NB4 (cell line): Measurements from ENCODE around the gene ARHGAP22.

Source experiments
- DNase-seq: peaks from one replicate; pipeline ENCODE4 v3.0.0; 2010; ENCODE audit warnings: low read depth
- H3K4me3 ChIP-seq: one replicate; pipeline ENCODE4 v1.5.1; 2011; ENCODE audit warnings: mild to moderate bottlenecking, low read depth, low read length, moderate library complexity
- MAX ChIP-seq: IDR thresholded peaks from 2 replicates; pipeline ENCODE4 v1.6.1; 2011; ENCODE audit warnings: low read depth, low read length
- MYC ChIP-seq: IDR thresholded peaks from 2 replicates; pipeline ENCODE4 v1.6.1; 2011; ENCODE audit warnings: low read depth, low read length
- POLR2A ChIP-seq: IDR thresholded peaks from 2 replicates; pipeline ENCODE4 v1.6.1; 2011; ENCODE audit warnings: mild to moderate bottlenecking; ENCODE audit not compliant: insufficient read length; ENCODE audit errors: extremely low read depth
- TF ChIP-seq, protein P1 (sequence below): IDR thresholded peaks from one replicate; pipeline ENCODE4 v1.5.1; 2012; ENCODE audit warnings: low read depth, low read length

Gene ARHGAP22

GRCh38 chr10:48418189-48418788 lies 186.6 kb downstream of the ARHGAP22 start:
- no peak overlapping the region for H3K4me3 ChIP-seq
- no peak for TF ChIP-seq MYC
- TF ChIP-seq, protein P1, sequence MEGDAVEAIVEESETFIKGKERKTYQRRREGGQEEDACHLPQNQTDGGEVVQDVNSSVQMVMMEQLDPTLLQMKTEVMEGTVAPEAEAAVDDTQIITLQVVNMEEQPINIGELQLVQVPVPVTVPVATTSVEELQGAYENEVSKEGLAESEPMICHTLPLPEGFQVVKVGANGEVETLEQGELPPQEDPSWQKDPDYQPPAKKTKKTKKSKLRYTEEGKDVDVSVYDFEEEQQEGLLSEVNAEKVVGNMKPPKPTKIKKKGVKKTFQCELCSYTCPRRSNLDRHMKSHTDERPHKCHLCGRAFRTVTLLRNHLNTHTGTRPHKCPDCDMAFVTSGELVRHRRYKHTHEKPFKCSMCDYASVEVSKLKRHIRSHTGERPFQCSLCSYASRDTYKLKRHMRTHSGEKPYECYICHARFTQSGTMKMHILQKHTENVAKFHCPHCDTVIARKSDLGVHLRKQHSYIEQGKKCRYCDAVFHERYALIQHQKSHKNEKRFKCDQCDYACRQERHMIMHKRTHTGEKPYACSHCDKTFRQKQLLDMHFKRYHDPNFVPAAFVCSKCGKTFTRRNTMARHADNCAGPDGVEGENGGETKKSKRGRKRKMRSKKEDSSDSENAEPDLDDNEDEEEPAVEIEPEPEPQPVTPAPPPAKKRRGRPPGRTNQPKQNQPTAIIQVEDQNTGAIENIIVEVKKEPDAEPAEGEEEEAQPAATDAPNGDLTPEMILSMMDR: no peak
- no peak for TF ChIP-seq MAX
- TF ChIP-seq POLR2A: no peak
- no peak for DNase-seq

DNA sequence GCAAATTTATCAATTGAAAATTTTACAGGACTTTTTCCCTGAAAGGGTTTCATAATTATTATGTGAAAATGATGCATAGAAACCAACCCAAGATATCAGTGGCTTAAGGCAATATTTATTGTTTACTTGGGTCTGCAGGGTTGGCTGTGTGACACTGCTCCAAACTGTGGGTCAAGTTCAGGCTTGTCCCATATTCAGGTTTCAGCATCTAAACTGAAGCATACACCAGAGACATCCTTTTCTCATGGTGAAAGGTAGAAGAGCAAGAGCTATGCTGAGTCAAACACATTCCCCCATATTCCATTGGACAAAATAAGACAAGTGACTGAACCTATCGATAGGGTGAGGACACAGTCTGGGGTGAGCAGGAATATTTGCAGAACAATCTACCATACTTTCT lies 187.5 kb downstream of the ARHGAP22 start:
- no peak overlapping the region for H3K4me3 ChIP-seq
- no peak for DNase-seq
- TF ChIP-seq, protein P1: no peak
- TF ChIP-seq POLR2A (no peak), MYC (no peak), MAX (no peak)

DNA sequence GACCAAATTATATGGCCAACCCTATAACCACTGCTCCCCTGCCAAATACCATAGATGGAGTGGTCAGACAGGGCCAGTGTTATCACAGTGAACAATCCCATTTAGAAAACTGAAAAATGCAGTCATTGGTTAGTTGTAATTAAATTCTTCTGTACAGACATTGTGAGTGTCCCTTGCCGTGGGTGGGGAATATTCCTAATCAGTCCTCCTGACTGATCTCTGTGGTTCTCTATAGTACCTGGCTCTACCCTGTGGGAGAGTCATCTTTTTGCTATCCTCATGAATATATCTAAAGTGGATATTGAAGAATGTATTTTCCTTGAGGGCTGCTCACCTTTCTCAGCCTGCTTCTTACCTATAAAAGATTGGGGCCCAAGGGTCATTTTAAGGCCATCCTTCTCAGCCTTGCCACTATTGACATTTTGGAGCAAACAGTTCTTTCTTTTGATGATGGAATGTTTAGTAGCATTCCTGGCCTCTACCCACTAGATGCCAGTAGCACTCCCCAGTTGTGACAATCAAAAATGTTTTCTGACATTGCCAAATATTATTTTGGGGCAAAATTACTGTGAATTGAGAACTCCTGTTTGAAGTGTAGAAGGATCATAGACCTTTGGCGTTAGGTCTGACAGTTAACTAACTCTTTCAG lies 188.2 kb downstream of the ARHGAP22 start:
- TF ChIP-seq MAX (no peak), MYC (no peak), POLR2A (no peak)
- TF ChIP-seq, protein P1: no peak
- DNase-seq: no peak
- no peak overlapping the region for H3K4me3 ChIP-seq

DNA sequence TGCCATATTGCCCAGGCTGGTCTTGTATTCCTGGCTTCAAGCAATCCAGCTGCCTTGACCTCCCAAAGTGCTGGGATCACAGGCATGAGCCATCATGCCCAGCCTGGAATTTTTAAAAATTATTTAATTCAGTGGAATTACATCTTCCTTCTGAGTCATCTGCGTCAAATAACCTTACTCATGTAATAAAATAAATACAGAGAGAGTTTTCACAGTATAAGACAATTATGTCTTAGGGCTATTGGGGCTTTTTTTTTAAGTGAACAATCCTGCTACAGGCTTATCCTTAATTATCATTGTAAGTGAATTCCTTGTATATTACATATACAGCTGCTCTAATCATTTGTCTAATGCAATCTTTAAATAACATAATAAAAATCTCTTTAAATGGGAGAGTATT lies 190.1 kb downstream of the ARHGAP22 start:
- no peak for DNase-seq
- H3K4me3 ChIP-seq: no peak overlapping the region
- no peak for TF ChIP-seq MYC
- TF ChIP-seq POLR2A: no peak
- TF ChIP-seq, protein P1: no peak
- TF ChIP-seq MAX: no peak

GRCh38 chr10:48414160-48414559 lies 190.7 kb downstream of the ARHGAP22 start:
- no peak overlapping the region for H3K4me3 ChIP-seq
- no peak for DNase-seq
- no peak for TF ChIP-seq MYC
- TF ChIP-seq, protein P1: no peak
- TF ChIP-seq MAX: no peak
- no peak for TF ChIP-seq POLR2A
